Astrocyte of the spinal cord (primary cell): ENCODE results near the gene PCCA.

Experiments
- DNase-seq: peaks from one replicate; pipeline ENCODE4 v3.0.0; 2011; ENCODE audit warnings: low read depth, low spot score
- H3K4me3 ChIP-seq: 2 replicates; pipeline ENCODE4 v1.5.1; 2011; ENCODE audit warnings: low read depth, mild to moderate bottlenecking, low read length, moderate library complexity
- in situ Hi-C: cut with HindIII; loops from 2 replicates; pipeline ENCODE4 v1.10.0; 2017; ENCODE audit warnings: low sequenced_read_pairs
- TF ChIP-seq, protein P1 (sequence below): IDR thresholded peaks from 2 replicates; pipeline ENCODE4 v1.5.1; 2012; ENCODE audit warnings: low read depth, mild to moderate bottlenecking, low read length, inconsistent platforms

The PCCA gene

DNA sequence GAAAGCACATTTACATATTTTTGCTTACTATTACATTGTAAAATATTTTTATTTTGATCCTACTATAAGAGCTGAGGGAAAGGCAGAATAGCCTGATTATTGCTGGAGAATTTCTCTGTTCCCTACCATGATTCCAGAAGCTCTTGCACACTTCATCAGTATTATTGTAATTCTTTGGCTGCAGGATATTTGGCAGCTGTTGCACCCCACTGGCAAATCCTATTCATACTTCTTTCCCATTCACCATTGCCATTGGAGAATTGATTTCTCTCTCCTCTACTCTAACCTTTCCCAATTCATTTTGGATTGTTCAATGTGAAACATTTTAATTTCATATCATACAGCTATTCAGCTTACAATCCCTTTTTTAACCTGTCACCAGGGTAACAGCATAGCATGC is 261.7 kb downstream of the PCCA start:
- in situ Hi-C loops: no loop called here
- TF ChIP-seq, protein P1, sequence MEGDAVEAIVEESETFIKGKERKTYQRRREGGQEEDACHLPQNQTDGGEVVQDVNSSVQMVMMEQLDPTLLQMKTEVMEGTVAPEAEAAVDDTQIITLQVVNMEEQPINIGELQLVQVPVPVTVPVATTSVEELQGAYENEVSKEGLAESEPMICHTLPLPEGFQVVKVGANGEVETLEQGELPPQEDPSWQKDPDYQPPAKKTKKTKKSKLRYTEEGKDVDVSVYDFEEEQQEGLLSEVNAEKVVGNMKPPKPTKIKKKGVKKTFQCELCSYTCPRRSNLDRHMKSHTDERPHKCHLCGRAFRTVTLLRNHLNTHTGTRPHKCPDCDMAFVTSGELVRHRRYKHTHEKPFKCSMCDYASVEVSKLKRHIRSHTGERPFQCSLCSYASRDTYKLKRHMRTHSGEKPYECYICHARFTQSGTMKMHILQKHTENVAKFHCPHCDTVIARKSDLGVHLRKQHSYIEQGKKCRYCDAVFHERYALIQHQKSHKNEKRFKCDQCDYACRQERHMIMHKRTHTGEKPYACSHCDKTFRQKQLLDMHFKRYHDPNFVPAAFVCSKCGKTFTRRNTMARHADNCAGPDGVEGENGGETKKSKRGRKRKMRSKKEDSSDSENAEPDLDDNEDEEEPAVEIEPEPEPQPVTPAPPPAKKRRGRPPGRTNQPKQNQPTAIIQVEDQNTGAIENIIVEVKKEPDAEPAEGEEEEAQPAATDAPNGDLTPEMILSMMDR: no peak
- H3K4me3 ChIP-seq: no peak overlapping the region
- no peak for DNase-seq

DNA sequence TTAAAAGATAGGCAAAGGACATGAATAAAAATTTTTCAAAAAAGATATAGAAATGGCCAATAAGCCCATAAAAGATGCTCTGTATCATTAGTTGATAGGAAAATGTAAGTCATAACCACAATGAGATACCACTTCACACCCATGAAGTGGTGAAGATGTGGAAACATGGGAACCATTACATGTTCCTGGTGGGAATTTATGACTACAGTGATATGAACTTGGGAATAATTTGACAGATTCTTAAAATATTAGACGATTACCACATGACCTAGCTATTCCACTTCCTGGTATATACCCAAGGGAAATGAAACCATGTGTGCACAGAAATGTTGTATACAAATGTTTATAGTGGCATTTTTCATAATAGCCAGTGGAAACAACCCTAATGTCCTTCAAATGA is 267.5 kb downstream of the PCCA start:
- H3K4me3 ChIP-seq: no peak overlapping the region
- in situ Hi-C loops: no loop called here
- no peak for DNase-seq
- TF ChIP-seq, protein P1: no peak

DNA sequence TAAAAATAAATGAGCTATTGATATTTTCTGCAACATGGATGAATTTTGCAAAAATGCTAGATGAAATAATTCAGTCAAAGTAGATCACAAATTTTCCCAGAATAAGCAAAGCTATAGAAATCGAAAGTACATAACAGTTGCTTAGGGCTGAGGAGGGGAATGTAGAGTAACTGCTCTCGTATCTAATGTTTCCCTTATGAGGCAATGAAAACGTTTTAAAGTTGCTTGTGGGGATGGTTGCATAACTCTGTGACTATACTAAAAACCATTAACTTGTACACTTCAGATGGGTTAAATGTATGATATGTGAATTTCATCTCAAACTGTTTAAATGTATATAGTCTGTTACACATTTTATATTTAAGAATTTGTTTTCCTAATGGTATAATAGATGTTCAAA is 268.0 kb downstream of the PCCA start:
- in situ Hi-C loops: no loop called here
- TF ChIP-seq, protein P1: no peak
- H3K4me3 ChIP-seq: no peak overlapping the region
- peak; percentile 25 for DNase-seq

DNA sequence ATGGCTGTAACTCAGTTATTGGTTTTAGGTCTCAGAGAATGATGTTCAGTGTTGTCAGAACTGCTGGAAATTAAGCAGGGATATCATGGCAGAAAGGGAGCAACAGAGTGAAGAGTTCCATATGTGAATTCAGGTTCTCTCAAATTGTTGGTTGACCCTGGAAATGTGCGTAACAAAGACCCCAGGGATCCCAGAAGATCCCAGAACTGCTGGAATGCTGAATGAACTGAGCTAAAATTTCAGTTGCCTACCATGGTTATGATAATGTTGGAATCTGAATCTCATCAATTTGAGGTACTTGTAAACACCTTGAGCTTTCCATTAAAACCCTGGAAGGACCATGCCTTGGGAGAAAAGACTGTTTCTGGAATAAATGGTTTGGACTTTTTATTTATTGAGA is 268.9 kb downstream of the PCCA start:
- in situ Hi-C loops: no loop called here
- TF ChIP-seq, protein P1: no peak
- DNase-seq: no peak
- no peak overlapping the region for H3K4me3 ChIP-seq

DNA sequence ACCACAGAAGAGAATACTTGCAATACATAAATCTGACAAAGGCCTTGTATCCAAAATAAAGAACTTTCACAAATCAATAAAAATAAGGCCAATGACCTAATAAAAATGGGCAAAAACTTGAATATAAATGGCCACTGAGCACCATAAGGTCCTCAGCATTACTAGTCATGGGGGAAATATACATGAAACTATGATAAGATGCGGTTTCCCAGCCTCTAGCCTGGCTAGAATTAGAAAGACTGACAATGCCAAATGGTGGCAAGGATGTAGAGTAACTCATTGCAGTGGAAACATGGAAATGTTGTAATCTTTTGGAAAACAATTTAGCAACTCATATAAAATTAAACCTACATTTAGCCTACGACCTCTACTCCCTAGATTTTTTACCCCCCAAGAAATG is 272.6 kb downstream of the PCCA start:
- TF ChIP-seq, protein P1: no peak
- peak; percentile 59 for DNase-seq
- in situ Hi-C loops: no loop called here
- H3K4me3 ChIP-seq: no peak overlapping the region

DNA sequence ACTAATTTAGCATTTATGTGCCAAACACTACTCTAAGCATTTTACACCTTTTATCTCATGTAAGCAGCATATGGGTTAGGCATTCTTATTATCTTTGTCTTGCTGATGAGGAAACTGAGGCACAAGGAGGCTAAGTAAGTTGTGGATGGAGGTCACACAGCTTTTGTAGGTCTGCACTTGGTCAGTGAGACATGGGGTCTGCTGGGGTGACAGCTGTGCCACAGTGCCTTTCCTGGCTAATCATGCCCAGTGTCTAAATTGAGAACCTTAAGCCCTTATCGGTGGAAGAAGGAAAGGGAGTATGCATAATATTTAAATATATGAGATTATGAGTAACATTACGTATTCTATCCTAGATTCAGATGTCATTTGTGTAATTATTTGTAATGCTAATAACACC is 273.5 kb downstream of the PCCA start:
- TF ChIP-seq, protein P1: no peak
- no peak overlapping the region for H3K4me3 ChIP-seq
- no peak for DNase-seq
- in situ Hi-C loops: no loop called here

DNA sequence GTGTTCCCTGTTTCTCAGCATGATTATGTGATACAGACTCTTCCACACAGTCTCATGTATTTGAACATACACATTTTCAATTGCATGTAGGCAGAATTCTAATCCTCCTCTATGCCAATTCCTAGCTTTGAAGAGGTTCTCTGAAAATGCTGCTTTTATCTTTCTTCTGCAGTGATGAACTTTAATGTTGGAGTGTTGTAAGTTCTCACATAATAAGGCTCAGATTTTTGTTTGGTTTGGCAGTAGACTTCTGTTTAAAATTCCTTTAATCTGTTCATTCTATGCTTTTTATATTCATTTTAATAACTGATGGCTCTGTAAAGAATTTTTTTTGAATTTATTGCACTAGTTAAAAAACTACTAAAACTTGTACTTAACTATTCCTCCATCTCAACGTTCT is 273.9 kb downstream of the PCCA start:
- in situ Hi-C loops: no loop called here
- no peak overlapping the region for H3K4me3 ChIP-seq
- TF ChIP-seq, protein P1: no peak
- DNase-seq: peak; percentile 10
